HepG2 (cell line): Measurements from ENCODE around the gene ATOH8. TPM values are rescaled to one million over a fixed set of nuclear protein-coding genes. Genes with fewer than 3 reads are reported as not detected.

Experiments
- CEBPG ChIP-seq: IDR thresholded peaks from 2 replicates; pipeline ENCODE4 v1.6.1; 2016
- CREM ChIP-seq, 2 experiments: sonication (generic) in 1 of 2; formaldehyde crosslinking in 1 of 2; IDR thresholded peaks; 2 replicates each; pipeline versions ENCODE4 v1.4.0 to v1.6.1; 2016 to 2020; ENCODE audit warnings: antibody characterized with exemption in 1 of 2, mild to moderate bottlenecking in 1 of 2, missing genetic modification reagents in 1 of 2
- CSRNP1 ChIP-seq: sonication (generic); formaldehyde crosslinking; IDR thresholded peaks from 2 replicates; pipeline ENCODE4 v1.8.1; 2023; ENCODE audit warnings: mild to moderate bottlenecking, missing genetic modification reagents
- HMG20A ChIP-seq: IDR thresholded peaks from 2 replicates; pipeline ENCODE4 v1.6.1; 2016; ENCODE audit warnings: borderline replicate concordance
- HMGXB4 ChIP-seq, 2 experiments: sonication (generic) in 1 of 2; formaldehyde crosslinking in 1 of 2; IDR thresholded peaks; 2 replicates each; pipeline versions ENCODE4 v1.4.0 to v1.6.1; 2018 to 2020; ENCODE audit warnings: missing genetic modification reagents in 2 of 2, borderline replicate concordance in 1 of 2, low read depth in 1 of 2, mild to moderate bottlenecking in 1 of 2, missing biosample characterization in 1 of 2
- KAT7 ChIP-seq: IDR thresholded peaks from 2 replicates; pipeline ENCODE4 v1.6.1; 2018; ENCODE audit warnings: borderline replicate concordance, missing compliant biosample characterization
- KLF6 ChIP-seq: IDR thresholded peaks from 2 replicates; pipeline ENCODE4 v1.8.0; 2016; ENCODE audit warnings: missing biosample characterization, missing genetic modification reagents
- KLF9 ChIP-seq: IDR thresholded peaks from 2 replicates; pipeline ENCODE4 v1.6.1; 2016; ENCODE audit warnings: low read depth
- MED13 ChIP-seq: sonication (generic); formaldehyde crosslinking; IDR thresholded peaks from 2 replicates; pipeline ENCODE4 v1.5.0; 2020; ENCODE audit warnings: missing genetic modification reagents
- NFYC ChIP-seq: IDR thresholded peaks from 2 replicates; pipeline ENCODE4 v1.6.1; 2016; ENCODE audit warnings: missing genetic modification reagents, missing compliant biosample characterization
- REPIN1 ChIP-seq: sonication (generic); formaldehyde crosslinking; IDR thresholded peaks from 2 replicates; pipeline ENCODE4 v1.8.0; 2022; ENCODE audit warnings: missing genetic modification reagents, low read depth, mild to moderate bottlenecking, borderline replicate concordance
- SOX6 ChIP-seq, 2 experiments: fragments of 450-650 bp in 1 of 2; sonication (generic) in 1 of 2; formaldehyde crosslinking in 1 of 2; IDR thresholded peaks; 2 replicates each; pipeline versions ENCODE4 v1.4.0 to v1.6.1; 2017 to 2020; ENCODE audit warnings: antibody characterized with exemption in 1 of 2, mild to moderate bottlenecking in 1 of 2, missing genetic modification reagents in 1 of 2
- TCF7 ChIP-seq: sonication (generic); IDR thresholded peaks from 2 replicates; pipeline ENCODE4 v1.6.1; 2016; ENCODE audit warnings: antibody characterized with exemption, low read depth
- YEATS2 ChIP-seq: sonication (generic); formaldehyde crosslinking; IDR thresholded peaks from 2 replicates; pipeline ENCODE4 v1.4.0; 2020; ENCODE audit warnings: missing genetic modification reagents, borderline replicate concordance
- ZBTB21 ChIP-seq: sonication (generic); formaldehyde crosslinking; IDR thresholded peaks from 2 replicates; pipeline ENCODE4 v1.4.0; 2020; ENCODE audit warnings: missing genetic modification reagents
- ZFP91 ChIP-seq: sonication (generic); formaldehyde crosslinking; IDR thresholded peaks from 2 replicates; pipeline ENCODE4 v1.9.0; 2022; ENCODE audit warnings: missing genetic modification reagents, mild to moderate bottlenecking, borderline replicate concordance
- ZNF383 ChIP-seq: sonication (generic); formaldehyde crosslinking; IDR thresholded peaks from 2 replicates; pipeline ENCODE4 v1.4.0; 2020; ENCODE audit warnings: missing genetic modification reagents, mild to moderate bottlenecking, borderline replicate concordance
- ZNF781 ChIP-seq: sonication (generic); formaldehyde crosslinking; IDR thresholded peaks from 2 replicates; pipeline ENCODE4 v1.5.1; 2020; ENCODE audit warnings: borderline replicate concordance, mild to moderate bottlenecking, missing genetic modification reagents; ENCODE audit errors: not compliant biosample characterization
- ZNF891 ChIP-seq: sonication (generic); formaldehyde crosslinking; IDR thresholded peaks from 2 replicates; pipeline ENCODE4 v1.5.0; 2020; ENCODE audit warnings: mild to moderate bottlenecking, missing genetic modification reagents
- polyA plus RNA-seq, 8 experiments: library from polyadenylated mRNA; depleted of rRNA in 3 of 8; stranded (reverse) in 7 of 8; unstranded in 1 of 8; fragments of >200 nt; fragmentation: Illumina TruSeq in 4 of 8; extraction: Trizol in 4 of 8; gene quantifications; 2 replicates each; pipeline versions ENCODE4 v1.2.1 to v1.2.3, GENCODE V29; 2011 to 2016; ENCODE audit warnings: low read depth in 4 of 8, missing spikeins in 1 of 8, mixed read lengths in 1 of 8; ENCODE audit not compliant: insufficient read depth in 1 of 8
- total RNA-seq, 5 experiments: library from RNA; depleted of rRNA; stranded (reverse); fragments of >200 nt; fragmentation: Illumina TruSeq; extraction: Trizol; gene quantifications; 2 replicates each; pipeline ENCODE4 v1.2.3, GENCODE V29; 2016; ENCODE audit warnings: low read depth in 1 of 5
- TF ChIP-seq, protein P1 (sequence below): IDR thresholded peaks from 2 replicates; pipeline ENCODE4 v1.6.1; 2016; ENCODE audit warnings: missing compliant biosample characterization, missing genetic modification reagents, borderline replicate concordance
- TF ChIP-seq, protein P2 (sequence below): sonication (generic); formaldehyde crosslinking; IDR thresholded peaks from 2 replicates; pipeline ENCODE4 v1.8.0; 2022; ENCODE audit warnings: missing genetic modification reagents, mild to moderate bottlenecking, moderate library complexity, borderline replicate concordance

The ATOH8 gene
- total and polyA plus RNA-seq, 2 of the 13 experiments (the other 11 are each of a cell fraction or from before 2014, with no cell fraction given), result 0.13 to 0.61 TPM

GRCh38 chr2:85705680-85706039 is 48.1 kb upstream of the ATOH8 start (continued):
- TF ChIP-seq ZFP91 (CRISPR knock-in tag), result no peak
- no peak for TF ChIP-seq ZNF891
- TF ChIP-seq MED13 (CRISPR knock-in tag), result no peak
- TF ChIP-seq, protein P1, sequence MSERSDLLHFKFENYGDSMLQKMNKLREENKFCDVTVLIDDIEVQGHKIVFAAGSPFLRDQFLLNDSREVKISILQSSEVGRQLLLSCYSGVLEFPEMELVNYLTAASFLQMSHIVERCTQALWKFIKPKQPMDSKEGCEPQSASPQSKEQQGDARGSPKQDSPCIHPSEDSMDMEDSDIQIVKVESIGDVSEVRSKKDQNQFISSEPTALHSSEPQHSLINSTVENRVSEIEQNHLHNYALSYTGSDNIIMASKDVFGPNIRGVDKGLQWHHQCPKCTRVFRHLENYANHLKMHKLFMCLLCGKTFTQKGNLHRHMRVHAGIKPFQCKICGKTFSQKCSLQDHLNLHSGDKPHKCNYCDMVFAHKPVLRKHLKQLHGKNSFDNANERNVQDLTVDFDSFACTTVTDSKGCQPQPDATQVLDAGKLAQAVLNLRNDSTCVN (CRISPR knock-in tag), result no peak
- TF ChIP-seq ZBTB21 (CRISPR knock-in tag), result peak; percentile 53; the same call in 1 of the 2 replicates
- no peak for TF ChIP-seq ZNF781 (CRISPR knock-in tag)
- TF ChIP-seq ZNF383 (CRISPR knock-in tag), result no peak
- TF ChIP-seq, protein P2, sequence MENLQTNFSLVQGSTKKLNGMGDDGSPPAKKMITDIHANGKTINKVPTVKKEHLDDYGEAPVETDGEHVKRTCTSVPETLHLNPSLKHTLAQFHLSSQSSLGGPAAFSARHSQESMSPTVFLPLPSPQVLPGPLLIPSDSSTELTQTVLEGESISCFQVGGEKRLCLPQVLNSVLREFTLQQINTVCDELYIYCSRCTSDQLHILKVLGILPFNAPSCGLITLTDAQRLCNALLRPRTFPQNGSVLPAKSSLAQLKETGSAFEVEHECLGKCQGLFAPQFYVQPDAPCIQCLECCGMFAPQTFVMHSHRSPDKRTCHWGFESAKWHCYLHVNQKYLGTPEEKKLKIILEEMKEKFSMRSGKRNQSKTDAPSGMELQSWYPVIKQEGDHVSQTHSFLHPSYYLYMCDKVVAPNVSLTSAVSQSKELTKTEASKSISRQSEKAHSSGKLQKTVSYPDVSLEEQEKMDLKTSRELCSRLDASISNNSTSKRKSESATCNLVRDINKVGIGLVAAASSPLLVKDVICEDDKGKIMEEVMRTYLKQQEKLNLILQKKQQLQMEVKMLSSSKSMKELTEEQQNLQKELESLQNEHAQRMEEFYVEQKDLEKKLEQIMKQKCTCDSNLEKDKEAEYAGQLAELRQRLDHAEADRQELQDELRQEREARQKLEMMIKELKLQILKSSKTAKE (CRISPR knock-in tag), result no peak
- no peak for TF ChIP-seq KAT7 (CRISPR knock-in tag)
- TF ChIP-seq KLF6 (CRISPR knock-in tag), result no peak
- TF ChIP-seq CREM (IDR thresholded peaks at IDR 0.05), result no peak
- TF ChIP-seq CREM (CRISPR knock-in tag; IDR thresholded peaks at IDR 0.05), result no peak
- peak; percentile 96 for TF ChIP-seq CEBPG
- 0 out of 2 replicates have a peak, but pooled peaks have one; percentile 53 for TF ChIP-seq HMG20A (CRISPR knock-in tag)
- TF ChIP-seq YEATS2 (CRISPR knock-in tag), result no peak
- no peak for TF ChIP-seq HMGXB4 (CRISPR knock-in tag; IDR thresholded peaks at IDR 0.05; ENCODE audit: borderline replicate concordance in 1 of 2, low read depth in 1 of 2)
- no peak for TF ChIP-seq NFYC (CRISPR knock-in tag)
- no peak for TF ChIP-seq TCF7
- no peak for TF ChIP-seq SOX6 (IDR thresholded peaks at IDR 0.05)
- peak; percentile 25; the same call in 1 of the 2 replicates for TF ChIP-seq SOX6 (CRISPR knock-in tag; IDR thresholded peaks at IDR 0.05)
- TF ChIP-seq REPIN1 (CRISPR knock-in tag), result no peak
- no peak for TF ChIP-seq CSRNP1
- TF ChIP-seq KLF9 (CRISPR knock-in tag), result no peak
